ENCODE measurements around the gene TLK2. TPM values are rescaled to one million over a fixed set of nuclear protein-coding genes. Genes with fewer than 3 reads are reported as not detected.
"Not testable (repeated sequence)": the region's sequence is repeated elsewhere in the genome, so short reads cannot be mapped to it uniquely, and the experiment has no call there.

The TLK2 gene
- total RNA-seq, 4 donors from 2014 or later = 30.3 to 66.0 (median 38.7) TPM

DNA sequence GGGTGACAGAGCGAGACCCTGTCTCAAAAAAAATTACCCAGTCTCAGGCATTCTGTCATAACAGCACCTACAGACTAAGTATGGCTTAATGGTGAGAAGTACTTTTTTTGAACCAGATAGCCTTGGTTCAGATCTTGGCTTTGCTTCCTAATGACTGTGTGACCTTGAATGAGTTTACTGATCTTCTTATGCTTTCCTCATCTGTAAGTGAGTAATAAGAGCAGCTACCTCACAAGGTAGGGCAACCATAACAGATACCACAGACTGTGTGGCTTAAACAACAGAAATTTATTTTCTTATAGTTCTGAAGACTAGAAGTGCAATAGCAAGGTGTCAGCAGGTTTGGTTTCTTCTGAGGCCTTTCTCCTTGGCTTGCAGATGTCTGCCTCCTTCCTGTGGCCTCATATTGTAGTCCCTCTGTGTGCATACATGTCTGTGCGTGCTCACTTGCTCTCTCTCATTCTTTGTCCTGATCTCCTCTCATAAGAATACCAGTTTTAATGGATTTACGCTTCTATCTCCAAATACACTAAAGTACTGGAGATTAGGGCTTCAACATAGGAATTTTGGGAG lies 31.7 kb downstream of the TLK2 start:
- not testable (repeated sequence) for H3K27me3 ChIP-seq; H3K36me3 ChIP-seq; H3K27ac ChIP-seq; H3K9me3 ChIP-seq; DNase-seq (ENCODE audit: low spot score in 2 of 2); H3K4me3 ChIP-seq
- H3K4me1 ChIP-seq = peaks cover 0 to 18% (median 6%) of the 10 kb centered on the region in 4 donors
- WGBS, 2 donors = 95 to 98% methylated on average over 3 of the region's 3 CpGs

DNA sequence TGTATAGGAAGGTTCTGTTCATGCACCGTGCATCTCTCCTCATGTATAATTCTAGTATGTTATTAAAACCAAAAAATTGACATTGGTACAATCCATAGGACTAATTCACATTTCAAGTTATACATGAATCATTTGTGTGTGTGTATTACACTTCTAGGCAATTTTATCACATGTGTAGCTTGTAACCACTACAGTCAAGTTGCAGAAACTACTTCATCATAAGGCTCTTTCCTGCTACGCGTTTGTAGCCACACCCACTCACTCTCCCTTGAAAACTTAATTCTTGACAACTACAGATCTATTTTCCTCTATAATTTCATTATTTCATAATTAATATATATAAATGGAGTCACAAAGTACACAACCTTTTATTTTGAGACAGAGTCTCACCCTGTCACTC lies 32.4 kb downstream of the TLK2 start:
- not testable (repeated sequence) for DNase-seq (ENCODE audit: low spot score in 2 of 2); H3K4me3 ChIP-seq; H3K27me3 ChIP-seq; H3K36me3 ChIP-seq; H3K9me3 ChIP-seq; H3K27ac ChIP-seq
- 73 to 85% methylated on average over 3 of the region's 3 CpGs for WGBS, 2 donors
- peaks cover 0 to 17% (median 6%) of the 10 kb centered on the region in 4 donors for H3K4me1 ChIP-seq

DNA sequence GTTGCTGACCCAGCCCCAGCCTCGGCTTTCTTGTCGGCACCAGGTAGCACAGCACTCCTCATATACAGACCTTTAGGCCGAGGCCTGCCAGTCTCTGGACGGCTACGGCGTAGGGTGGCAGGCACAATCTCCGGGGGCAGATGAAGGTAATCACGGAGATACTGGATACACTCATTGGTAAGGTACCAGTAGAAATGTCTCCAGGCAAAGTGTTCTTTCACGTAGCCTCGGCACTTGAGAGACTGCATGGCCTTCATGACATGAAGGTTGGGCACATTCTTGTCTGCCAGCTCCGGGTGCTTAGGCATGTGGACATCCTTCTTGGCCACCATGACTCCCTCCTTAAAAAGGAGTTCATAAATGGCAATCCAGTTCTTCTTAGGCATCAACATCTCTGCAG lies 37.8 kb downstream of the TLK2 start:
- not testable (repeated sequence) for H3K4me1 ChIP-seq; DNase-seq (ENCODE audit: low spot score in 2 of 2); H3K9me3 ChIP-seq; H3K27me3 ChIP-seq; H3K4me3 ChIP-seq; H3K36me3 ChIP-seq; H3K27ac ChIP-seq
- 98 to 99% methylated on average over 11 of the region's 11 CpGs for WGBS, 2 donors

DNA sequence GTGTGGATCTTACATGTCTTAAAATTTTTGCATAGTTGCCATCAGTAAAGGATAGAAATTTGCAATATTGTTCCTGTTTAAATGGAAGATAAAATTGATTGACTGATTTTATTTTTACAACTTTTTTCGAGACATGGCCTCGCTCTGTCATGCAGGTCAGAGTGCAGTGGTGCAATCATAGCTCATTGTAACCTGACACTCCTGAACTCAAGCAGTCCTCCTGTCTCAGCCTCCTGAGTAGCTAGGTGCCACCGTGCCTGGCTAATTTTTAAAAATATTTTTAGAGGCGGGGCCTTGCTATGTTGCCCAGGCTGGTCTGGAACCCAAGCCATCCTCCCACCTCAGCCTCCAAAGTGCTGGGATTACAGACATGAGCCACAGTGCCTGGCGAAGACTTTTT lies 42.7 kb downstream of the TLK2 start:
- H3K27ac ChIP-seq; H3K9me3 ChIP-seq; H3K27me3 ChIP-seq; H3K4me1 ChIP-seq; DNase-seq (ENCODE audit: low spot score in 2 of 2); H3K4me3 ChIP-seq: not testable (repeated sequence)
- WGBS, 2 donors = 94% methylated on average over 5 of the region's 5 CpGs
- peaks cover 0 to 27% (median 0%) of the 10 kb centered on the region in 3 donors for H3K36me3 ChIP-seq

DNA sequence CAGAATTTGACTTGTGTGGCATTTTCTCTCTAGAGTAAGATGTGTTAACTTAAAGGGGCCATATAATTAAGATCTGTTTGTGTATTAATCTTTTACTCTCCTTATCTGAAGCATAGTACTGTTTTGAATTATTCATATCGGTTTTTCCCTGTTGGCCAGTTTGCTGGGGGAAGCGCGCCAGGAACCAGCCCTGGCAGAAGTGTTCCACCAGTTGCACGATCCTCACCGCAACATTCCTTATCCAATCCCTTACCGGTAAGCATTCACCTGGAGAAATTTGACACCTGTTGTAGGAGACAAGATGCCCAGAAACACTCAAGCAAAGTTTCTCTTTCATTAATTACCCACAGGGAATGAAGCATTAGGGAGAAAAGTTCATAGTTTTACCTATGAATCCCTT lies 45.5 kb downstream of the TLK2 start:
- not testable (repeated sequence) for H3K27me3 ChIP-seq; H3K9me3 ChIP-seq; H3K4me1 ChIP-seq; H3K27ac ChIP-seq; DNase-seq (ENCODE audit: low spot score in 2 of 2); H3K4me3 ChIP-seq
- WGBS, 2 donors = 94 to 95% methylated on average over 6 of the region's 6 CpGs
- peaks cover 0 to 45% (median 0%) of the 10 kb centered on the region in 3 donors for H3K36me3 ChIP-seq

DNA sequence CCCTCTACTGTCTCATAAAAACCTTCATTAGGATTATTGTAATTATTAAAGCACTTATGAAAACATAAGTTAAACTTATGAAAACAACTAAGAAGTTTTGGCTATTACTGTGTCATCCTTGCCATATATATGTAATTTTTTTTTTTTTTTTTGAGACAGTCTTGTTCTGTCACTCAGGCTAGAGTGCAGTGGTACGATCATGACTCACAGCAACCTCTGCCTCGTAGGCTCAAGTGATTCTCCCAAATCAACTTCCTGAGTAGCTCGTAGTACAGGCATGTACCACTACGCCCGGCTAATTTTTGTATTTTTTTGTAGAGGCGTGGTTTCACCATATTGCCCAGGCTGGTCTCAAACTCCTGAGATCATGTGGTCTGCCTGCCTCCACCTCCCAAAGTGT lies 46.7 kb downstream of the TLK2 start:
- DNase-seq (ENCODE audit: low spot score in 2 of 2); H3K27ac ChIP-seq; H3K4me3 ChIP-seq; H3K4me1 ChIP-seq; H3K9me3 ChIP-seq; H3K27me3 ChIP-seq: not testable (repeated sequence)
- 84 to 85% methylated on average over 6 of the region's 6 CpGs for WGBS, 2 donors
- peaks cover 0 to 57% (median 0%) of the 10 kb centered on the region in 3 donors for H3K36me3 ChIP-seq

DNA sequence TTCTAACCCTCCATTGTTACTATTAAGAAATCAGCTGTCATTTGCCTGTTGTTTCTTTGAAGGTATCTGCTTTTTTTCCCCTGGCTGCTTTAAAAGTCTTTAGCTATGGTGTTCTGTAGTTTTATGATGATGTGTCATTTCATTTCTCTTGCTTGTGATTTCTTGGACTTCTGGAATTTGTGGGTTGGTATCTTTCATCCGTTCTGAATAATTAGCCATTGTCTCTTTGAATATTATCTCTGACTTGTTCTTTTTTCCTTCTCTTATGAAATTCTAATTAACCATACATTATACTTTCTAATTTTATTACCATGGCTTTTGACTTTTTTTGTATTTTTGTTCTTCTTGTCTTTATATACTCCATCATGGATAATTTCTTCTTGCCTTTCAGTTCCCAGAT lies 52.3 kb downstream of the TLK2 start:
- 41 to 55% methylated on average over 1 of the region's 1 CpG for WGBS, 2 donors
- not testable (repeated sequence) for H3K27ac ChIP-seq

DNA sequence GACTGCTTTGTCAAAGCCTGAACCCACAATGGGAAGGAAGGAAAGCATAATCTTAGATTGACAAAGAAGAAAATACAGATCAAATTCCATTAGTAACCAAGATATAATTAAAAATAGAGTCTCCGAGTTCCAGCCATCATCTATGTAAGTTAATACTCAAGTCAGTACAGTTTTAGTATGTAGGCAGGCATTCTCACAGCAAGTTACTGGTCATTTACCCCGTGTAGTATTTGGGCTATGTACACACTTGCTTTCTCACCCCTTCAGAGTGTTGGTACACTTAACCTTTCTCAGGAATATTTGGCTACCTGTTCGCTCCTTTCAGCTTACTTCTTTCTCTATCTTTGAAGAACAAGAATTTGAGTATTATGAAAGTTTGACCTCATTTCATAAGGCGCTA lies 57.9 kb downstream of the TLK2 start:
- not testable (repeated sequence) for H3K27ac ChIP-seq; H3K4me1 ChIP-seq; H3K4me3 ChIP-seq; H3K9me3 ChIP-seq; DNase-seq (ENCODE audit: low spot score in 2 of 2); H3K27me3 ChIP-seq
- WGBS, 2 donors = 98 to 99% methylated on average over 3 of the region's 4 CpGs
- peaks cover 0 to 24% (median 0%) of the 10 kb centered on the region in 3 donors for H3K36me3 ChIP-seq

More for the DNA sequence above, 52.3 kb downstream of the TLK2 start:
- not testable (repeated sequence) for H3K9me3 ChIP-seq; H3K4me3 ChIP-seq; DNase-seq (ENCODE audit: low spot score in 2 of 2); H3K27me3 ChIP-seq; H3K4me1 ChIP-seq
- peaks cover 0 to 50% (median 0%) of the 10 kb centered on the region in 3 donors for H3K36me3 ChIP-seq

DNA sequence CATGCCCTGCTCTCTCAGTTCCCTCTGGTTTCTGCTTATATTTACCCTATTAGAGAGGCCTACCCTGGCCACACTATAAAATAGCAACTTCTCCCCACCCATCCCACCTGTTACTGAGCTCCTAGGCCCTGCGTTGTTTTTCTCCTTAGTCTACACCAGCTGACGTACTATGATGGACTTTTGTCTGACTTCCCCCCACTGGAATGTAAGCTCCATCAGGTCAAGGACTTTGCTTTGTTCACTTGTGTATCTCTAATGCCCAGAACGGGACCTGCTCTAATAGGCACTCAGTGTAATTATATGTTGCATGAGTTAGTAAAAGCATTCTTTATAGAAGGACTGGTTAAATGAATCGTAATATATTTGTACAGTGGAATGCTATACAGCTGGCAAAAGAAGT lies 62.4 kb downstream of the TLK2 start:
- 92 to 93% methylated on average over 4 of the region's 4 CpGs for WGBS, 2 donors
- peaks cover 0 to 19% (median 0%) of the 10 kb centered on the region in 3 donors for H3K36me3 ChIP-seq
- not testable (repeated sequence) for H3K27me3 ChIP-seq; H3K4me1 ChIP-seq; DNase-seq (ENCODE audit: low spot score in 2 of 2); H3K27ac ChIP-seq; H3K9me3 ChIP-seq; H3K4me3 ChIP-seq

DNA sequence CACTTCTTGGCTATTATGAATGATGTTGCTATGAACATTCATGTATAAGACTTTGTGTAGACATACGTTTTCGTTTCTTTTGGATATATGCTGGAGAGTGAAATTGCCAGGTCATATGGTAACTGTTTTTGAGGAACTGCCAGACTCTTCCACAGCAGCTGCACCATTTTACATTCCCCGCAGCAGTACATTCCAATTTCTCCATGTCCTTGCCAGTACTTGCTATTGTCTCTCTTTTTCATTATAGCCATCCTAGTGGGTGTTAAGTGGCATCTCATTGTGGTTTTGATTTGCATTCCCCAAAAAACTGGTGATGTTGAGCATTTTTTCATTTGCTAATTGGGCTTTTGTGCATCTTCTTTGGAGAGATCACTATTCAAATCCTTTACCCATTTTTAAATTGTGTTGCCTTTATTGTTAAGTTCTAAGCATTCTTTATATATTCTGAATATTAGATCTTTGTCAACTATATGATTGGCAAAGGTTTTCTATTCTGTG lies 64.7 kb downstream of the TLK2 start:
- H3K27me3 ChIP-seq; H3K9me3 ChIP-seq; H3K4me3 ChIP-seq; H3K36me3 ChIP-seq; H3K27ac ChIP-seq; DNase-seq (ENCODE audit: low spot score in 2 of 2); H3K4me1 ChIP-seq: not testable (repeated sequence)
- WGBS, 2 donors = 91 to 95% methylated on average over 3 of the region's 3 CpGs

DNA sequence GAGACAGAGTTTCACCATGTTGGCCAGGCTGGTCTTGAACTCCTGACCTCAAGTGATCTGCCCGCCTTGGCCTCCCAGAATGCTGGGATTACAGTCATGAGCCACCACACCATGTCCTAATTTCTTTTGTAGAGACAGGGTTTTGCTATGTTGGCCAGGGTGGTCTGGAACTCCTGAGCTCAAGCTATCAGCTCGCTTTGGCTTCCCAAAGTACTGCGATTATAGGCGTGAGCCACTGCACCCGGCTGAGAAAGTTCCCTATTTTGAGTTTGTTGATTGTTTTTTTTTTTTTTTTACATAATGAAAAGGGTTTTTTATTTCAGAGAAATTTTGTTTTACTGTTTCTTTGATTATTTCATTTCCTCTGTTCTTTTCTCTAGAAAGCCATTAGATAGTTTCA lies 67.4 kb downstream of the TLK2 start:
- not testable (repeated sequence) for H3K4me1 ChIP-seq; H3K27ac ChIP-seq; DNase-seq (ENCODE audit: low spot score in 2 of 2); H3K27me3 ChIP-seq; H3K4me3 ChIP-seq; H3K36me3 ChIP-seq; H3K9me3 ChIP-seq
- 33 to 62% methylated on average over 5 of the region's 5 CpGs for WGBS, 2 donors
